H1 (cell line): ENCODE data around the gene SLC47A2. TPM values are rescaled to one million over a fixed set of nuclear protein-coding genes. Genes with fewer than 3 reads are reported as not detected.

Source experiments
- CTCF ChIA-PET: fragments of 300-600 bp; sonication (Branson Sonifier 250); formaldehyde crosslinking; loops from one replicate; lab custom pipeline; 2021; ENCODE audit not compliant: partially characterized antibody; lab: Charles Lee
- POLR2A ChIA-PET: fragments of 300-600 bp; sonication (Branson Sonifier 250); formaldehyde crosslinking; loops from one replicate; lab custom pipeline; 2021; ENCODE audit warnings: inconsistent platforms; ENCODE audit not compliant: partially characterized antibody; lab: Charles Lee
- DNase-seq, 2 experiments: peaks; one replicate each; pipeline versions ENCODE4 v3.0.0 to v3.0.0-alpha.2; 2010 to 2022; ENCODE audit warnings: low spot score in 2 of 2, low read depth in 1 of 2, mixed read lengths in 1 of 2
- FAIRE-seq: peaks from 2 replicates; lab custom pipeline; 2011; peaks lifted over from hg19 to GRCh38; lab: Jason Lieb, UNC
- H2AFZ ChIP-seq: 2 replicates; pipeline ENCODE4 v1.8.1; 2012; ENCODE audit warnings: low read length, inconsistent platforms
- H2AK5ac ChIP-seq: 2 replicates; pipeline ENCODE4 v1.6.1; 2013; ENCODE audit warnings: low read depth, low read length
- H2BK120ac ChIP-seq: replicated peaks from 2 replicates; pipeline ENCODE3; 2013; ENCODE audit warnings: low read depth, low read length, inconsistent platforms
- H2BK12ac ChIP-seq: 2 replicates; pipeline ENCODE4 v1.6.1; 2013; ENCODE audit warnings: low read depth, low read length
- H2BK15ac ChIP-seq: 2 replicates; pipeline ENCODE4 v1.6.1; 2013; ENCODE audit warnings: low read length
- H2BK20ac ChIP-seq: 2 replicates; pipeline ENCODE4 v1.6.1; 2013; ENCODE audit warnings: low read length
- H2BK5ac ChIP-seq: 2 replicates; pipeline ENCODE4 v1.6.1; 2013; ENCODE audit warnings: low read depth, low read length
- H3K14ac ChIP-seq: 2 replicates; pipeline ENCODE4 v1.6.1; 2013; ENCODE audit warnings: inconsistent platforms; ENCODE audit not compliant: insufficient read length
- H3K18ac ChIP-seq: 2 replicates; pipeline ENCODE4 v1.6.1; 2013; ENCODE audit warnings: low read length; ENCODE audit errors: extremely low read depth
- H3K23ac ChIP-seq: 2 replicates; pipeline ENCODE4 v1.6.1; 2013; ENCODE audit warnings: inconsistent platforms; ENCODE audit not compliant: insufficient read length
- H3K23me2 ChIP-seq: 2 replicates; pipeline ENCODE4 v1.6.1; 2013; ENCODE audit warnings: low read depth, low read length
- H3K27ac ChIP-seq: 2 replicates; pipeline ENCODE4 v1.6.1; 2011; ENCODE audit warnings: low read depth, low read length, inconsistent platforms
- H3K27me3 ChIP-seq, 4 experiments: replicated peaks in 1 of 4; 1 replicate in 1 of 4; 2 replicates in 3 of 4; pipeline versions ENCODE4 v1.6.1 to v1.8.1; 2011 to 2013; ENCODE audit warnings: low read length in 3 of 4, mild to moderate bottlenecking in 3 of 4, inconsistent platforms in 2 of 4, mixed read lengths in 2 of 4, moderate library complexity in 1 of 4; ENCODE audit not compliant: control insufficient read depth in 3 of 4, insufficient read depth in 3 of 4; ENCODE audit errors: extremely low read depth in 1 of 4
- H3K36me3 ChIP-seq, 4 experiments: 2 replicates each; pipeline versions ENCODE4 v1.6.1 to v1.8.1; 2011 to 2013; ENCODE audit warnings: mild to moderate bottlenecking in 4 of 4, low read length in 3 of 4, moderate library complexity in 2 of 4, control low read depth in 1 of 4, inconsistent platforms in 1 of 4; ENCODE audit not compliant: insufficient read depth in 4 of 4, control insufficient read depth in 2 of 4
- H3K4ac ChIP-seq: replicated peaks from 2 replicates; pipeline ENCODE3; 2013; ENCODE audit warnings: low read length, low read depth, mixed read lengths, inconsistent platforms; ENCODE audit not compliant: insufficient read length
- H3K4me1 ChIP-seq, 4 experiments: replicated peaks in 1 of 4; 1 replicate in 1 of 4; 2 replicates in 3 of 4; pipeline versions ENCODE4 v1.6.1 to v1.8.1; 2011 to 2013; ENCODE audit warnings: low read length in 3 of 4, inconsistent platforms in 2 of 4, mixed read lengths in 1 of 4; ENCODE audit not compliant: insufficient read depth in 4 of 4, control insufficient read depth in 3 of 4
- H3K4me2 ChIP-seq, 2 experiments: 2 replicates each; pipeline versions ENCODE4 v1.6.1 to v1.8.1; 2011 to 2013; ENCODE audit warnings: low read depth in 2 of 2, low read length in 2 of 2, control low read depth in 1 of 2, inconsistent platforms in 1 of 2, mild to moderate bottlenecking in 1 of 2; ENCODE audit not compliant: insufficient read depth in 1 of 2
- H3K4me3 ChIP-seq, 4 experiments: fragments of 200-600, 300-600 bp in 1 of 4; sonication (generic), shearing (Covaris generic), sonication (Bioruptor Twin) in 1 of 4; 2 replicates each; pipeline versions ENCODE4 v1.5.1 to v1.8.1; 2011 to 2016; ENCODE audit warnings: low read length in 4 of 4, low read depth in 3 of 4, control low read depth in 2 of 4, inconsistent platforms in 2 of 4, mild to moderate bottlenecking in 2 of 4, mixed read lengths in 1 of 4, moderate library complexity in 1 of 4; ENCODE audit not compliant: insufficient read depth in 2 of 4; ENCODE audit errors: extremely low read depth in 1 of 4
- H3K56ac ChIP-seq: replicated peaks from 2 replicates; pipeline ENCODE3; 2013; ENCODE audit warnings: low read depth, mild to moderate bottlenecking, mixed read lengths, low read length, inconsistent platforms; ENCODE audit not compliant: insufficient read length
- H3K79me1 ChIP-seq: 2 replicates; pipeline ENCODE4 v1.6.1; 2013; ENCODE audit warnings: low read depth, low read length, control low read depth
- H3K79me2 ChIP-seq, 2 experiments: 2 replicates each; pipeline versions ENCODE4 v1.6.1 to v1.8.1; 2012 to 2013; ENCODE audit warnings: low read length in 2 of 2, mild to moderate bottlenecking in 2 of 2, inconsistent platforms in 1 of 2; ENCODE audit not compliant: insufficient read depth in 2 of 2, control insufficient read depth in 1 of 2
- H3K9ac ChIP-seq, 4 experiments: replicated peaks in 1 of 4; 1 replicate in 1 of 4; 2 replicates in 3 of 4; pipeline versions ENCODE4 v1.6.1 to v1.8.1; 2011 to 2013; ENCODE audit warnings: low read depth in 3 of 4, low read length in 3 of 4, control low read depth in 2 of 4, mild to moderate bottlenecking in 2 of 4, moderate library complexity in 2 of 4, inconsistent platforms in 1 of 4; ENCODE audit errors: extremely low read depth in 1 of 4
- H3K9me3 ChIP-seq, 2 experiments: 2 replicates each; pipeline versions ENCODE4 v1.6.1 to v1.8.1; 2012 to 2013; ENCODE audit warnings: mild to moderate bottlenecking in 2 of 2, moderate library complexity in 2 of 2, control low read depth in 1 of 2, inconsistent platforms in 1 of 2, low read depth in 1 of 2, low read length in 1 of 2, mixed read lengths in 1 of 2; ENCODE audit not compliant: insufficient read depth in 2 of 2
- H4K20me1 ChIP-seq, 2 experiments: replicated peaks in 1 of 2; 2 replicates each; pipeline versions ENCODE3 to v1.8.1; 2011 to 2013; ENCODE audit warnings: inconsistent platforms in 2 of 2, low read length in 2 of 2, mild to moderate bottlenecking in 1 of 2; ENCODE audit not compliant: insufficient read depth in 2 of 2, control insufficient read depth in 1 of 2
- H4K5ac ChIP-seq: 2 replicates; pipeline ENCODE4 v1.6.1; 2013; ENCODE audit warnings: low read length, low read depth, mixed read lengths, inconsistent platforms; ENCODE audit not compliant: insufficient read length
- H4K8ac ChIP-seq: 2 replicates; pipeline ENCODE4 v1.8.0; 2013; ENCODE audit warnings: mild to moderate bottlenecking, moderate library complexity, low read length, inconsistent platforms; ENCODE audit not compliant: insufficient read depth; ENCODE audit errors: extremely low read depth
- H4K91ac ChIP-seq: replicated peaks from 2 replicates; pipeline ENCODE3; 2013; ENCODE audit warnings: low read length, mixed read lengths, inconsistent platforms; ENCODE audit not compliant: insufficient read length
- E2F6 ChIP-seq: IDR thresholded peaks from 2 replicates; pipeline ENCODE4 v1.6.1; 2012; ENCODE audit warnings: inconsistent platforms
- HDAC2 ChIP-seq, 2 experiments: fragments of 300-600 bp in 1 of 2; sonication (generic) in 1 of 2; IDR thresholded peaks; 2 replicates each; pipeline ENCODE4 v1.6.1; 2011 to 2012; ENCODE audit warnings: low read depth in 2 of 2, low read length in 2 of 2, mild to moderate bottlenecking in 2 of 2, moderate library complexity in 2 of 2, borderline replicate concordance in 1 of 2, inconsistent platforms in 1 of 2
- KDM5A ChIP-seq: fragments of 200-600 bp; IDR thresholded peaks from 2 replicates; pipeline ENCODE4 v1.7.1; 2012; ENCODE audit warnings: mild to moderate bottlenecking, low read length, inconsistent platforms, mixed read lengths
- MAX ChIP-seq: IDR thresholded peaks from 2 replicates; pipeline ENCODE4 v1.6.1; 2012; ENCODE audit warnings: inconsistent platforms
- PHF8 ChIP-seq: fragments of 200-600 bp; sonication (generic); conservative IDR thresholded peaks from 2 replicates; pipeline ENCODE4 v1.7.1; 2012; ENCODE audit warnings: low read depth, mild to moderate bottlenecking, inconsistent platforms, low read length, moderate library complexity
- RXRA ChIP-seq: IDR thresholded peaks from 2 replicates; pipeline ENCODE4 v1.6.1; 2011; ENCODE audit warnings: low read depth, mild to moderate bottlenecking, low read length, moderate library complexity; ENCODE audit not compliant: insufficient read depth
- SAP30 ChIP-seq: fragments of 300-600 bp; sonication (generic); IDR thresholded peaks from 2 replicates; pipeline ENCODE4 v1.7.1; 2012; ENCODE audit warnings: low read length, moderate library complexity, mild to moderate bottlenecking, inconsistent platforms; ENCODE audit not compliant: insufficient read depth, insufficient replicate concordance
- TAF7 ChIP-seq: optimal IDR thresholded peaks from 2 replicates; pipeline ENCODE3; 2011; ENCODE audit warnings: low read depth, mild to moderate bottlenecking, inconsistent platforms, low read length, moderate library complexity, borderline replicate concordance
- TEAD4 ChIP-seq: IDR thresholded peaks from 2 replicates; pipeline ENCODE4 v1.6.1; 2012; ENCODE audit warnings: low read depth, low read length, inconsistent platforms, mixed read lengths
- WGBS, 2 experiments: shearing (Covaris generic) in 1 of 2; methylation state at CpG; one replicate each; pipeline versions ENCODE4 v1.1.6 to v1.1.7; 2013 to 2015; ENCODE audit warnings: low lambda C conversion rate in 2 of 2, mixed read lengths in 2 of 2, inconsistent platforms in 1 of 2, low coverage in 1 of 2, missing lambda C conversion rate in 1 of 2; ENCODE audit not compliant: insufficient replicate concordance in 2 of 2, insufficient coverage in 1 of 2, insufficient read length in 1 of 2; ENCODE audit errors: extremely low coverage in 1 of 2, missing lambda C conversion rate in 1 of 2; 5-methylcytosine and 5-hydroxymethylcytosine counted together
- polyA plus RNA-seq, 7 experiments: library from polyadenylated mRNA; depleted of rRNA in 3 of 7; stranded (reverse) in 5 of 7; unstranded in 2 of 7; fragments of >200 nt in 5 of 7; fragments of 200-250 nt in 2 of 7; gene quantifications; 1 replicate in 5 of 7; 2 replicates in 1 of 7; 4 replicates in 1 of 7; pipeline versions ENCODE4 v1.2.1 to v1.2.3, GENCODE V29; 2011 to 2013; ENCODE audit warnings: missing spikeins in 2 of 7, mixed read lengths in 2 of 7
- total RNA-seq: library from RNA; stranded (reverse); fragmentation: NEBNext Ultra II Directional; extraction: Animal tissue kit (Norgen Biotek cat#: 25700); gene quantifications from 2 replicates; pipeline ENCODE4 v1.2.1, GENCODE V29; 2021

The SLC47A2 gene
- total and polyA plus RNA-seq, 2 of the 8 experiments (the other 6 are each of a cell fraction or from before 2014, with no cell fraction given) = not detected

GRCh38 chr17:19703828-19704613, 12.4 kb downstream of the SLC47A2 start:
- H2BK12ac ChIP-seq = peak overlapping the region; percentile 76; the same call in 1 of the 2 replicates
- H2AK5ac ChIP-seq = no peak overlapping the region
- ChIA-PET POLR2A (interaction anchor here (0.5 to 1.3 kb wide), 3 partner anchors 52 to 236 kb away, joined by 3 to 4 read pairs (median 3); no protein-coding TSS in a partner anchor), CTCF (interaction anchor here (0.8 to 1.1 kb wide), 3 partner anchors 29 to 41 kb away, joined by 3 to 4 read pairs (median 3); no protein-coding TSS in a partner anchor)
- H3K79me1 ChIP-seq = no peaks in the 10 kb centered on the region
- no peak overlapping the region for H2BK120ac ChIP-seq
- H3K27ac ChIP-seq = no peak overlapping the region
- no peaks in the 10 kb centered on the region for H4K20me1 ChIP-seq
- H3K9ac ChIP-seq = no peak overlapping the region
- H3K23me2 ChIP-seq = no peaks in the 10 kb centered on the region
- H3K14ac ChIP-seq = no peak overlapping the region
- H2BK5ac ChIP-seq = peak overlapping the region; percentile 61; the same call in 1 of the 2 replicates
- H3K18ac ChIP-seq = peak overlapping the region; percentile 32; the same call in 1 of the 2 replicates
- H3K4me3 ChIP-seq = no peak overlapping the region
- no peaks in the 10 kb centered on the region for H3K79me2 ChIP-seq
- 86% methylated on average over 16 of the region's 17 CpGs; no CpG with 5 or more reads in 1 of the 2 experiments for WGBS, 2 experiments
- H4K5ac ChIP-seq = no peak overlapping the region
- H4K8ac ChIP-seq = no peak overlapping the region
- peaks cover 9 to 31% (median 20%) of the 10 kb centered on the region in 4 experiments for H3K4me1 ChIP-seq
- no peaks in the 10 kb centered on the region for H3K9me3 ChIP-seq
- no peak for FAIRE-seq
- H2BK15ac ChIP-seq = no peak overlapping the region
- no peaks in the 10 kb centered on the region for H3K27me3 ChIP-seq
- TF ChIP-seq SAP30 (no peak), HDAC2 (IDR thresholded peaks at IDR 0.05; ENCODE audit: borderline replicate concordance in 1 of 2, low read depth in 2 of 2, low read length in 2 of 2) (no peak), TAF7 (no peak), TEAD4 (peak; percentile 24; the same call in 1 of the 2 replicates), E2F6 (peak; percentile 76), PHF8 (no peak), RXRA (no peak), MAX (0 out of 2 replicates have a peak, but pooled peaks have one; percentile 43), KDM5A (no peak)
- no peak overlapping the region for H2AFZ ChIP-seq
- no peak overlapping the region for H3K56ac ChIP-seq
- peak overlapping the region; percentile 92 for H3K4ac ChIP-seq
- H2BK20ac ChIP-seq = no peak overlapping the region
- H3K36me3 ChIP-seq = no peaks in the 10 kb centered on the region
- H3K23ac ChIP-seq = no peak overlapping the region
- no peak for DNase-seq
- H4K91ac ChIP-seq = peak overlapping the region; percentile 2
- H3K4me2 ChIP-seq = 0 out of 4 replicates have a peak overlapping the region, but pooled peaks of 1 of the 2 experiments have one; percentile 4
